IgD-negative memory B cell (primary cell): ENCODE data around the gene PTPRG. TPM values are rescaled to one million over a fixed set of nuclear protein-coding genes. Genes with fewer than 3 reads are reported as not detected.

ENCODE experiments used
- H3K27ac Mint-ChIP-seq, 3 donors: one replicate each; pipeline ENCODE4 v1.8.0; 2020 to 2022; ENCODE audit warnings: mild to moderate bottlenecking in 3 of 3, mixed read lengths in 3 of 3, moderate library complexity in 1 of 3
- H3K27me3 Mint-ChIP-seq: one replicate; pipeline ENCODE4 v1.8.0; 2021; ENCODE audit warnings: mixed read lengths
- H3K36me3 Mint-ChIP-seq: one replicate; pipeline ENCODE4 v1.8.0; 2020; ENCODE audit warnings: mild to moderate bottlenecking, mixed read lengths
- H3K4me1 Mint-ChIP-seq, 3 donors: one replicate each; pipeline ENCODE4 v1.8.0; 2020 to 2022; ENCODE audit warnings: mixed read lengths in 3 of 3, mild to moderate bottlenecking in 1 of 3
- H3K4me3 Mint-ChIP-seq, 4 donors: one replicate each; pipeline ENCODE4 v1.8.0; 2020 to 2022; ENCODE audit warnings: mild to moderate bottlenecking in 4 of 4, mixed read lengths in 4 of 4, moderate library complexity in 3 of 4
- H3K9me3 Mint-ChIP-seq, 3 donors: one replicate each; pipeline ENCODE4 v1.8.0; 2020 to 2021; ENCODE audit warnings: mixed read lengths in 3 of 3, mild to moderate bottlenecking in 1 of 3
- polyA plus RNA-seq: library from polyadenylated mRNA; unstranded; fragments of 300-500 nt; fragmentation: Illumina TruSeq; gene quantifications from one replicate; pipeline ENCODE4 v1.2.3, GENCODE V29; 2021

PTPRG gene
- polyA plus RNA-seq, 1 donor from 2014 or later, result 1.9 TPM

GRCh38 chr3:61934505-61934871 is 373.1 kb downstream of the PTPRG start:
- Mint-ChIP-seq H3K4me1 (peaks cover 0 to 1% (median 0%) of the 10 kb centered on the region in 3 donors), H3K27me3 (no peaks in the 10 kb centered on the region), H3K4me3 (no peak overlapping the region)

GRCh38 chr3:61935814-61936213 is 374.4 kb downstream of the PTPRG start:
- no peak overlapping the region for H3K27ac Mint-ChIP-seq
- peaks cover 0 to 1% (median 0%) of the 10 kb centered on the region in 3 donors for H3K4me1 Mint-ChIP-seq
- no peaks in the 10 kb centered on the region for H3K27me3 Mint-ChIP-seq
- peaks cover 0 to 4% (median 4%) of the 10 kb centered on the region in 3 donors for H3K9me3 Mint-ChIP-seq
- no peaks in the 10 kb centered on the region for H3K36me3 Mint-ChIP-seq
- no peak overlapping the region for H3K4me3 Mint-ChIP-seq

More at GRCh38 chr3:61934505-61934871, 373.1 kb downstream of the PTPRG start:
- H3K27ac Mint-ChIP-seq, result no peak overlapping the region
- H3K9me3 Mint-ChIP-seq, result peaks cover 0 to 6% (median 4%) of the 10 kb centered on the region in 3 donors
- no peaks in the 10 kb centered on the region for H3K36me3 Mint-ChIP-seq

GRCh38 chr3:61936344-61936937 is 375.1 kb downstream of the PTPRG start:
- peaks cover 0 to 1% (median 0%) of the 10 kb centered on the region in 3 donors for H3K4me1 Mint-ChIP-seq
- H3K36me3 Mint-ChIP-seq, result no peaks in the 10 kb centered on the region
- H3K27me3 Mint-ChIP-seq, result no peaks in the 10 kb centered on the region
- H3K4me3 Mint-ChIP-seq, result no peak overlapping the region
- no peak overlapping the region for H3K27ac Mint-ChIP-seq
- peaks cover 0 to 4% (median 4%) of the 10 kb centered on the region in 3 donors for H3K9me3 Mint-ChIP-seq

- Mint-ChIP-seq H3K36me3 (no peaks in the 10 kb centered on the region), H3K4me3 (no peak overlapping the region), H3K27ac (no peak overlapping the region), H3K9me3 (peaks cover 0 to 4% (median 4%) of the 10 kb centered on the region in 3 donors), H3K4me1 (peaks cover 0 to 1% (median 0%) of the 10 kb centered on the region in 3 donors), H3K27me3 (no peaks in the 10 kb centered on the region)
Observed at GRCh38 chr3:61937477-61937876, 376.1 kb downstream of the PTPRG start.

- peaks cover 0 to 1% (median 0%) of the 10 kb centered on the region in 3 donors for H3K4me1 Mint-ChIP-seq
- H3K27me3 Mint-ChIP-seq, result no peaks in the 10 kb centered on the region
- H3K9me3 Mint-ChIP-seq, result peaks cover 2 to 4% (median 4%) of the 10 kb centered on the region in 3 donors
- H3K4me3 Mint-ChIP-seq, result no peak overlapping the region
- no peak overlapping the region for H3K27ac Mint-ChIP-seq
- no peaks in the 10 kb centered on the region for H3K36me3 Mint-ChIP-seq
Observed at GRCh38 chr3:61938878-61939549, 377.6 kb downstream of the PTPRG start.

GRCh38 chr3:61940236-61940635 is 378.9 kb downstream of the PTPRG start:
- Mint-ChIP-seq H3K4me3 (no peak overlapping the region), H3K27me3 (no peaks in the 10 kb centered on the region), H3K4me1 (peaks cover 0 to 1% (median 0%) of the 10 kb centered on the region in 3 donors), H3K36me3 (no peaks in the 10 kb centered on the region), H3K9me3 (peaks cover 0 to 2% (median 0%) of the 10 kb centered on the region in 3 donors), H3K27ac (no peak overlapping the region)

GRCh38 chr3:61943975-61944374 is 382.6 kb downstream of the PTPRG start:
- Mint-ChIP-seq H3K9me3 (peaks cover 0 to 5% (median 2%) of the 10 kb centered on the region in 3 donors), H3K4me3 (no peak overlapping the region), H3K4me1 (no peaks in the 10 kb centered on the region), H3K27me3 (no peaks in the 10 kb centered on the region), H3K27ac (no peak overlapping the region), H3K36me3 (no peaks in the 10 kb centered on the region)

GRCh38 chr3:61944726-61945125 is 383.4 kb downstream of the PTPRG start:
- Mint-ChIP-seq H3K27ac (no peak overlapping the region), H3K4me3 (no peak overlapping the region), H3K4me1 (no peaks in the 10 kb centered on the region), H3K27me3 (no peaks in the 10 kb centered on the region), H3K9me3 (peaks cover 0 to 5% (median 2%) of the 10 kb centered on the region in 3 donors), H3K36me3 (no peaks in the 10 kb centered on the region)

- Mint-ChIP-seq H3K4me1 (no peaks in the 10 kb centered on the region), H3K27ac (no peak overlapping the region), H3K4me3 (no peak overlapping the region), H3K27me3 (no peaks in the 10 kb centered on the region), H3K36me3 (no peaks in the 10 kb centered on the region), H3K9me3 (peaks cover 0 to 5% (median 2%) of the 10 kb centered on the region in 3 donors)
Observed at GRCh38 chr3:61945657-61946056, 384.3 kb downstream of the PTPRG start.

- no peak overlapping the region for H3K4me3 Mint-ChIP-seq
- H3K27ac Mint-ChIP-seq, result no peak overlapping the region
- peaks cover 2% of the 10 kb centered on the region for H3K36me3 Mint-ChIP-seq
Observed at GRCh38 chr3:61946570-61947324, 385.4 kb downstream of the PTPRG start.

GRCh38 chr3:61947456-61947855 is 386.1 kb downstream of the PTPRG start:
- H3K27me3 Mint-ChIP-seq, result no peaks in the 10 kb centered on the region
- H3K9me3 Mint-ChIP-seq, result peaks cover 0 to 5% (median 2%) of the 10 kb centered on the region in 3 donors
- peaks cover 2% of the 10 kb centered on the region for H3K36me3 Mint-ChIP-seq
- H3K27ac Mint-ChIP-seq, result peak overlapping the region in 1 of 3 donors; percentile 29
- no peak overlapping the region for H3K4me3 Mint-ChIP-seq
- no peaks in the 10 kb centered on the region for H3K4me1 Mint-ChIP-seq

More at GRCh38 chr3:61946570-61947324, 385.4 kb downstream of the PTPRG start:
- Mint-ChIP-seq H3K4me1 (no peaks in the 10 kb centered on the region), H3K9me3 (peaks cover 0 to 5% (median 2%) of the 10 kb centered on the region in 3 donors), H3K27me3 (no peaks in the 10 kb centered on the region)

- Mint-ChIP-seq H3K27ac (no peak overlapping the region), H3K4me3 (no peak overlapping the region), H3K27me3 (no peaks in the 10 kb centered on the region), H3K9me3 (peaks cover 0 to 3% (median 2%) of the 10 kb centered on the region in 3 donors), H3K36me3 (peaks cover 2% of the 10 kb centered on the region), H3K4me1 (no peaks in the 10 kb centered on the region)
Observed at GRCh38 chr3:61948699-61949305, 387.4 kb downstream of the PTPRG start.

GRCh38 chr3:61954097-61954540 is 392.7 kb downstream of the PTPRG start:
- Mint-ChIP-seq H3K4me3 (no peak overlapping the region), H3K9me3 (no peaks in the 10 kb centered on the region), H3K27me3 (no peaks in the 10 kb centered on the region), H3K4me1 (no peaks in the 10 kb centered on the region), H3K27ac (no peak overlapping the region), H3K36me3 (peaks cover 4% of the 10 kb centered on the region)

GRCh38 chr3:61955483-61955882 is 394.1 kb downstream of the PTPRG start:
- Mint-ChIP-seq H3K27ac (no peak overlapping the region), H3K4me1 (no peaks in the 10 kb centered on the region), H3K36me3 (peaks cover 4% of the 10 kb centered on the region), H3K4me3 (no peak overlapping the region), H3K9me3 (no peaks in the 10 kb centered on the region), H3K27me3 (no peaks in the 10 kb centered on the region)

- Mint-ChIP-seq H3K4me1 (no peaks in the 10 kb centered on the region), H3K9me3 (no peaks in the 10 kb centered on the region), H3K36me3 (peaks cover 3% of the 10 kb centered on the region), H3K4me3 (no peak overlapping the region), H3K27ac (no peak overlapping the region), H3K27me3 (no peaks in the 10 kb centered on the region)
Observed at GRCh38 chr3:61956236-61956635, 394.9 kb downstream of the PTPRG start.
